Natural killer cell (primary cell): ENCODE measurements around the gene PRKCD. TPM values are rescaled to one million over a fixed set of nuclear protein-coding genes. Genes with fewer than 3 reads are reported as not detected.
A peak's percentile ranks its signal among the peaks of the same experiment; 100 is the strongest.

ENCODE experiments used
- ATAC-seq, 3 donors: fragments of 150-1000 bp in 2 of 3; fragments of 200-7000 bp in 1 of 3; cut with Tn5 transposase; 1 replicate in 1 of 3; 2 replicates in 2 of 3; pipeline ENCODE4 v1.10.0; 2021; ENCODE audit warnings: mild to moderate bottlenecking in 2 of 3, moderate library complexity in 2 of 3
- DNase-seq, 2 donors: peaks; one replicate each; pipeline versions ENCODE4 v3.0.0 to v3.0.0-alpha.2; 2013 to 2021; ENCODE audit warnings: mixed read lengths in 1 of 2
- H3K27ac ChIP-seq: one replicate; pipeline ENCODE4 v1.5.1; 2013; ENCODE audit warnings: mild to moderate bottlenecking, low read length
- H3K27me3 ChIP-seq: one replicate; pipeline ENCODE4 v1.6.1; 2013; ENCODE audit warnings: low read length; ENCODE audit not compliant: control insufficient read depth, insufficient read depth
- H3K36me3 ChIP-seq: one replicate; pipeline ENCODE4 v1.6.1; 2013; ENCODE audit warnings: low read length; ENCODE audit not compliant: control insufficient read depth, insufficient read depth
- H3K4me1 ChIP-seq: one replicate; pipeline ENCODE4 v1.6.1; 2013; ENCODE audit warnings: low read length; ENCODE audit not compliant: control insufficient read depth, insufficient read depth
- H3K4me3 ChIP-seq: one replicate; pipeline ENCODE4 v1.5.1; 2013; ENCODE audit warnings: low read length
- H3K9me3 ChIP-seq: one replicate; pipeline ENCODE4 v1.6.1; 2013; ENCODE audit warnings: low read length; ENCODE audit not compliant: control insufficient read depth, insufficient read depth
- H3K27ac Mint-ChIP-seq, 2 donors: one replicate each; pipeline ENCODE4 v1.8.0; 2022; ENCODE audit warnings: mild to moderate bottlenecking in 2 of 2, mixed read lengths in 2 of 2, moderate library complexity in 1 of 2
- H3K27me3 Mint-ChIP-seq, 2 donors: one replicate each; pipeline ENCODE4 v1.8.0; 2022; ENCODE audit warnings: low read depth in 2 of 2, mixed read lengths in 2 of 2
- H3K36me3 Mint-ChIP-seq: one replicate; pipeline ENCODE4 v1.8.0; 2022; ENCODE audit warnings: mixed read lengths
- H3K4me1 Mint-ChIP-seq, 2 donors: one replicate each; pipeline ENCODE4 v1.8.0; 2022; ENCODE audit warnings: mixed read lengths in 2 of 2
- H3K4me3 Mint-ChIP-seq: one replicate; pipeline ENCODE4 v1.8.0; 2022; ENCODE audit warnings: mild to moderate bottlenecking, moderate library complexity, mixed read lengths
- H3K9me3 Mint-ChIP-seq, 2 donors: one replicate each; pipeline ENCODE4 v1.8.0; 2022; ENCODE audit warnings: mixed read lengths in 2 of 2
- WGBS: methylation state at CpG from one replicate; pipeline ENCODE4 v1.1.7; 2013; ENCODE audit warnings: missing lambda C conversion rate; ENCODE audit not compliant: insufficient coverage; 5-methylcytosine and 5-hydroxymethylcytosine counted together
- intact Hi-C: fragments of 100-400 bp; cut with micrococcal nuclease; formaldehyde crosslinking; loops from one replicate; pipeline ENCODE4 v1.14.2; 2022
- total RNA-seq, 4 donors: library from RNA; stranded (reverse); fragments of 120-200 nt in 1 of 4; gene quantifications; one replicate each; pipeline versions ENCODE4 v1.2.3 to v1.2.4, GENCODE V29; 2013 to 2022
- TF ChIP-seq, protein P1 (sequence below): fragments of 200-600 bp; IDR thresholded peaks from one replicate; pipeline ENCODE4 v1.8.0; 2022; ENCODE audit warnings: antibody characterized with exemption

PRKCD gene
- total RNA-seq, 3 donors from 2014 or later (not counting 1 experiment from before 2014, with no cell fraction given): 31.7 to 60.0 (median 36.3) TPM

GRCh38 chr3:53173107-53173506 lies 12.1 kb downstream of the PRKCD start:
- Mint-ChIP-seq H3K4me1 (peaks cover 41 to 61% of the 10 kb centered on the region in 2 donors), H3K4me3 (no peak overlapping the region), H3K27me3 (no peaks in the 10 kb centered on the region), H3K36me3 (no peaks in the 10 kb centered on the region), H3K27ac (peak overlapping the region in 1 of 2 donors; percentile 31), H3K9me3 (no peaks in the 10 kb centered on the region)
- no peaks in the 10 kb centered on the region for H3K9me3 ChIP-seq
- WGBS: 87% methylated on average over 5 of the region's 5 CpGs
- intact Hi-C loops: no loop called here
- H3K4me3 ChIP-seq: no peak overlapping the region
- ATAC-seq: no peak
- TF ChIP-seq, protein P1, sequence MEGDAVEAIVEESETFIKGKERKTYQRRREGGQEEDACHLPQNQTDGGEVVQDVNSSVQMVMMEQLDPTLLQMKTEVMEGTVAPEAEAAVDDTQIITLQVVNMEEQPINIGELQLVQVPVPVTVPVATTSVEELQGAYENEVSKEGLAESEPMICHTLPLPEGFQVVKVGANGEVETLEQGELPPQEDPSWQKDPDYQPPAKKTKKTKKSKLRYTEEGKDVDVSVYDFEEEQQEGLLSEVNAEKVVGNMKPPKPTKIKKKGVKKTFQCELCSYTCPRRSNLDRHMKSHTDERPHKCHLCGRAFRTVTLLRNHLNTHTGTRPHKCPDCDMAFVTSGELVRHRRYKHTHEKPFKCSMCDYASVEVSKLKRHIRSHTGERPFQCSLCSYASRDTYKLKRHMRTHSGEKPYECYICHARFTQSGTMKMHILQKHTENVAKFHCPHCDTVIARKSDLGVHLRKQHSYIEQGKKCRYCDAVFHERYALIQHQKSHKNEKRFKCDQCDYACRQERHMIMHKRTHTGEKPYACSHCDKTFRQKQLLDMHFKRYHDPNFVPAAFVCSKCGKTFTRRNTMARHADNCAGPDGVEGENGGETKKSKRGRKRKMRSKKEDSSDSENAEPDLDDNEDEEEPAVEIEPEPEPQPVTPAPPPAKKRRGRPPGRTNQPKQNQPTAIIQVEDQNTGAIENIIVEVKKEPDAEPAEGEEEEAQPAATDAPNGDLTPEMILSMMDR: no peak
- no peak for DNase-seq
- H3K27me3 ChIP-seq: no peaks in the 10 kb centered on the region
- H3K27ac ChIP-seq: no peak overlapping the region
- H3K36me3 ChIP-seq: peaks cover 14% of the 10 kb centered on the region
- peaks cover 66% of the 10 kb centered on the region for H3K4me1 ChIP-seq

DNA sequence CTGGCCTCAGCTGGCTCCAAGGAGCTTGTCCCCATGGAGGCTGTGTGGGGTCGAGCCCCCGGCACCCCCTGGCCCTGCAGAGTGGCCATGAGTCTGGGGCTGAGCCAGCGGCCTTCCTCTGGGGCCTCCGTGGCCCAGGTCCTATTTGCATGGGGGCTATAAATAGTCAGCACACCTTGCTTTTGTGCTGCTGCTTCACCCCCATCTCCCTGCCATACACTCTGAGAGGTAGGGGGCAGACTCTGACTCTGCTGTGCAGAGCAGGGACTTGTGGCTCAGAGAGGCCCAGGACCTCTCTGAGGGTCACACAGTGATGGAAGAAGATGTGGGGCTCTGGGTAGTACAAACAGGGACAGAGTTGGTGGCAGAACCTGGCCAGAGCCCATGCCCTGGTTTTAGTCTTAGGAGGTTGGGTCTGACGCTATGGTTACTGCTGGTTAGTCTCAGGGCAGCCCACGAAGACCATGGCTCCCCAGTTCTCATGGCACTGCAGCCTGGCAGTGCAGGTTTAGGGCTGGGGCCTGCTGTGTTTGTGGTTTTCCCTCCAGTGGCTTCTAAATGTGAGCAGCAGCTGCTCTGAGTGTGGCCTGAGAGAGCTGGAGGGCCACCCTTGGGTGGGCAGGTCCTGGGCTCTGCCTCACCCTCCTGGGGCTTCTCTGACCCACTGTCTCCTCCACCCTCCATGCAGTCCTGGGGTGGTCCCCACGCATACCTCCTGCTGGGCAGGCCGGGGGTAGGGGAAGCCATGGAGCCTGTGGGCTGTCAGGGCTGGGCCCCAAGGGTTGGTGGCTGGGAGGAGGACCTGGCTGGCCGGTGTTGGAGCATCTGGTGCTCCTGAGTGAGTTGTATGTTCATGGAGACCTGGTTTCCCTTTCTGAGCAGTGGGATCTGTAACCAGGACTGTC lies 13.6 kb downstream of the PRKCD start:
- 72% methylated on average over 9 of the region's 9 CpGs for WGBS
- Mint-ChIP-seq H3K9me3 (no peaks in the 10 kb centered on the region), H3K4me1 (peaks cover 29 to 46% of the 10 kb centered on the region in 2 donors), H3K27ac (peak overlapping the region in 1 of 2 donors; percentile 0), H3K4me3 (no peak overlapping the region), H3K27me3 (no peaks in the 10 kb centered on the region), H3K36me3 (no peaks in the 10 kb centered on the region)
- no peak for ATAC-seq
- H3K4me1 ChIP-seq: peaks cover 61% of the 10 kb centered on the region
- H3K27me3 ChIP-seq: no peaks in the 10 kb centered on the region
- TF ChIP-seq, protein P1: no peak
- H3K9me3 ChIP-seq: no peaks in the 10 kb centered on the region
- H3K36me3 ChIP-seq: peaks cover 24% of the 10 kb centered on the region
- no peak overlapping the region for H3K4me3 ChIP-seq
- DNase-seq: no peak
- no peak overlapping the region for H3K27ac ChIP-seq
- intact Hi-C loops: no loop called here

DNA sequence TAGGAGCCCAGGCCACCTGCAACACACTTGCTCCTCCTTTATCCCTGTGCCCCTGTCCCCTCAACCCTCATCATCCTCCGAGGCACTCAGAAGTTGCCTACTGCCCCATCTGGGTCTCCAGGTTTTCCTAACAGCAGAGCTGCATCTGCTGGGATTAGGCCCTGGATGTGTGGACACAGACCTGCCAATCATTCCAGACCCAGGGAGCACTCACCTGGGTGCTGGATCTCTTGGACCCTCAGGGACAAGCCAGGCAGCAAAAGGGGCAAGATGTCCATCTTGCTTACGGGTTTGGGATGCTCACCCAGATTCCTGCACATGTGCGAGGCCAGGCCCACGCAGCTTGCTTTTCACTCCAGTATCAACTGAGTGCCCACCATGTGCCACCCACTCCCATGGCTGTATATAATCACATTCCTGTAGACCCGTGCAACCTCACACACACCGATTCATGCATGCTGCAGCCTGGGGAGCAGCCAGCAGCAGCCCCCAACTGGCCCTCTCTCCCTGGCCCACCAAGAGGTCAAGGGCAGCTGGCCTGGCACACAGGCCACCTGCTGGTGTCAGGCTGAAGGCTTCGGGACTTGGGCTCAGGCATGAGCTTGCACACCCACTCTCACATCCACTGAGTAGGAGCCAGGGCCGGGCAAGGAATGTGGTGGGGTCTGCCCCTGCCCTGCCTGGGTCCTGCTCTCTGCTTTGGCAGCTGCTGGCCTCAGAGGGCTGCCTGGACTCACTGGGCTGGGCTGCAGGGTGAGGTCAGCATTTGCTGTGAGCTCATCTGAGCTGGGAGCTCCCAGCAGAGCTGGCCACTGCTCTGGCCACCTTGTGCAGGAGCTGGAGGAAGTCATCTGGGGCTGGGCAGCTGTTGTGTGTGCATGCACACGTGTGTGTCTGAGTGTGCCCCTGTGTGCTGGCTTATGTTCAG lies 14.9 kb downstream of the PRKCD start:
- H3K27ac Mint-ChIP-seq: no peak overlapping the region
- H3K4me1 Mint-ChIP-seq: peaks cover 17 to 33% of the 10 kb centered on the region in 2 donors
- no peaks in the 10 kb centered on the region for H3K27me3 ChIP-seq
- no peaks in the 10 kb centered on the region for H3K36me3 Mint-ChIP-seq
- TF ChIP-seq, protein P1: no peak
- H3K4me3 ChIP-seq: no peak overlapping the region
- WGBS: 95% methylated on average over 9 of the region's 9 CpGs
- no peaks in the 10 kb centered on the region for H3K9me3 Mint-ChIP-seq
- DNase-seq (no peak), ATAC-seq (no peak)
- H3K27me3 Mint-ChIP-seq: no peaks in the 10 kb centered on the region
- no peaks in the 10 kb centered on the region for H3K9me3 ChIP-seq
- H3K4me3 Mint-ChIP-seq: no peak overlapping the region
- no peak overlapping the region for H3K27ac ChIP-seq
- intact Hi-C loops: no loop called here
- peaks cover 37% of the 10 kb centered on the region for H3K36me3 ChIP-seq
- H3K4me1 ChIP-seq: peaks cover 61% of the 10 kb centered on the region
